Progenitor cell of endocrine pancreas (in vitro differentiated cells): ENCODE data around the gene AIG1. TPM values are rescaled to one million over a fixed set of nuclear protein-coding genes. Genes with fewer than 3 reads are reported as not detected.

ENCODE experiments used
- DNase-seq: peaks from one replicate; pipeline ENCODE4 v3.0.0; 2021; ENCODE audit warnings: low spot score; ENCODE audit not compliant: unreplicated experiment
- H3K27ac Mint-ChIP-seq: 2 replicates; pipeline ENCODE4 v1.8.0; 2021; ENCODE audit warnings: mild to moderate bottlenecking, moderate library complexity, mixed read lengths
- H3K27me3 Mint-ChIP-seq: 2 replicates; pipeline ENCODE4 v1.8.0; 2021; ENCODE audit warnings: mixed read lengths
- H3K36me3 Mint-ChIP-seq: 2 replicates; pipeline ENCODE4 v1.8.0; 2022; ENCODE audit warnings: mixed read lengths; ENCODE audit not compliant: insufficient read depth
- H3K4me1 Mint-ChIP-seq: 2 replicates; pipeline ENCODE4 v1.8.0; 2021; ENCODE audit warnings: low read depth, mixed read lengths
- H3K4me3 Mint-ChIP-seq: 2 replicates; pipeline ENCODE4 v1.8.0; 2021; ENCODE audit warnings: low read depth, mild to moderate bottlenecking, moderate library complexity, mixed read lengths
- H3K9me3 Mint-ChIP-seq: 2 replicates; pipeline ENCODE4 v1.8.0; 2021; ENCODE audit warnings: low read depth, mixed read lengths
- CTCF ChIP-seq: fragments of 200-600 bp; sonication (generic); IDR thresholded peaks from one replicate; pipeline ENCODE4 v1.5.0; 2021; ENCODE audit warnings: antibody characterized with exemption, mild to moderate bottlenecking; ENCODE audit not compliant: unreplicated experiment
- total RNA-seq: library from RNA; stranded (reverse); gene quantifications from 2 replicates; pipeline ENCODE4 v1.2.1, GENCODE V29; 2021

Gene AIG1
- total RNA-seq, 1 donor from 2014 or later: 40.0 TPM

DNA sequence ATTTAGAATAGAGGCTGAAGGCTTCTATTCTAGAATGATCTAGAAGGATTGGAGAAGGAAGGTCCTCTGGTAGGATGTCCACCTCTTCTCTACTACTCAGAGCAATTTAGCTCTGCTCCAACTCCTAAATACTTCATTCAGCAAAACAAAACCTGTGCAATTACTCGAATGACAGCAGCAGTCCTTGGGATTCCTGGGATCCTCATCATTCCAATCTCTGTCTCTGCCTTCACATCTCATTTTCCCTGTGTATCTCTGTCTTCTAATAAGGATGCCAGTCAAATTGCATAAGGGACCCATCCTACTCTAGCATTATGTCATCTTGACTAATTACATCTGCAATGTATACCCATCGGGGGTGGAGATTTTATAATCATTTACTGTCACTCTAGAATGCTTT lies 5.5 kb upstream of the AIG1 start:
- no peak overlapping the region for H3K27ac Mint-ChIP-seq
- DNase-seq: no peak
- no peak for TF ChIP-seq CTCF
- peaks cover 4% of the 10 kb centered on the region for H3K27me3 Mint-ChIP-seq
- no peaks in the 10 kb centered on the region for H3K36me3 Mint-ChIP-seq
- H3K9me3 Mint-ChIP-seq: no peaks in the 10 kb centered on the region
- no peak overlapping the region for H3K4me3 Mint-ChIP-seq
- H3K4me1 Mint-ChIP-seq: peaks cover 8% of the 10 kb centered on the region

DNA sequence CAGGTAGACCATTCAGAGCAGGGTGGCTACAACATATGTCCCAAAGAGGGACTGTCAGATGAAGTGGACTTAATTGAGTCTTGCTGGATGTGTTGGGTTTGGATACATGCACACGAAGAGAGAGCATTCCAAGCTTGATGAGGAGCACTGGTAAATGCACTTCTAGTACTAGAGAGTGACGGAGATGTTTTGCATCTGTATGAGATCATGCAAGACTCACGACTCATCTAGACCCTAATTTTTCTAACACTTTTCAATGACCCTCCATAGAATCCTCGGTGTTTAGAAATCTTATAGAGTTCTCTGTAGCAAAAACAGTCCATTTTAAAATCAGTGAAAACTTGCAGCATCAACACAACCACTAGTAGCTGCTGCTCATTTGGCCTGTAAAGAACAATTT lies 4.8 kb upstream of the AIG1 start:
- Mint-ChIP-seq H3K4me3 (no peak overlapping the region), H3K27ac (no peak overlapping the region), H3K9me3 (no peaks in the 10 kb centered on the region), H3K4me1 (peaks cover 8% of the 10 kb centered on the region), H3K36me3 (no peaks in the 10 kb centered on the region), H3K27me3 (peaks cover 4% of the 10 kb centered on the region)
- DNase-seq: no peak
- no peak for TF ChIP-seq CTCF

DNA sequence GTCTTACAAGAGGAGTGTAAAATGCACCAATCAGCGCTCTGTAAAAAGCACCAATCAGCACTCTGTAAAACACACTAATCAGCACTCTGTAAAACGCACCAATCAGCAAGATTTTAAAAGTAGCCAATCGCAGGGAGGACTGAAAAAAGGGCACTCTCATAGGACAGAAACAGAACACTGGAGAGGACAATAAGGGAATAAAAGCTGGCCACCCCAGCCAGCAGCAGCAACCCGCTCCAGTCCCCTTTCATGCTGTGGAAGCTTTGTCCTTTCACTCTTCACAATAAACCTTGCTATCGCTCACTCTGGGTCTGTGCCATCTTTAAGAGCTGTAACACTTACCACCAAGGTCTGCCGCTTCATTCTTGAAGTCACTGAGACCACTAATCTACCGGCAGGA lies 1.7 kb upstream of the AIG1 start:
- H3K27me3 Mint-ChIP-seq: no peaks in the 10 kb centered on the region
- peaks cover 18% of the 10 kb centered on the region for H3K4me1 Mint-ChIP-seq
- H3K9me3 Mint-ChIP-seq: no peaks in the 10 kb centered on the region
- TF ChIP-seq CTCF: no peak
- no peaks in the 10 kb centered on the region for H3K36me3 Mint-ChIP-seq
- no peak for DNase-seq
- H3K27ac Mint-ChIP-seq: no peak overlapping the region
- peak overlapping the region; percentile 55 for H3K4me3 Mint-ChIP-seq

- peak overlapping the region; percentile 93 for H3K4me3 Mint-ChIP-seq
- peaks cover 24% of the 10 kb centered on the region for H3K4me1 Mint-ChIP-seq
- peak overlapping the region; percentile 98 for H3K27ac Mint-ChIP-seq
- peaks cover 3% of the 10 kb centered on the region for H3K9me3 Mint-ChIP-seq
- no peaks in the 10 kb centered on the region for H3K36me3 Mint-ChIP-seq
- no peak for DNase-seq
- H3K27me3 Mint-ChIP-seq: no peaks in the 10 kb centered on the region
- no peak for TF ChIP-seq CTCF
These were observed 881 bp upstream of the AIG1 start for GRCh38 chr6:143059663-143060353.

- Mint-ChIP-seq H3K36me3 (no peaks in the 10 kb centered on the region), H3K9me3 (peaks cover 3% of the 10 kb centered on the region), H3K4me3 (peak overlapping the region; percentile 93), H3K27me3 (no peaks in the 10 kb centered on the region), H3K4me1 (peaks cover 27% of the 10 kb centered on the region), H3K27ac (peak overlapping the region; percentile 98)
- DNase-seq: peak; percentile 75
- TF ChIP-seq CTCF: peak; percentile 44
These were observed 309 bp upstream of the AIG1 start for GRCh38 chr6:143060354-143060805.
